ENCODE data around the gene IGSF21. TPM values are rescaled to one million over a fixed set of nuclear protein-coding genes. Genes with fewer than 3 reads are reported as not detected.

Gene IGSF21
- total and polyA plus RNA-seq, 2 of the 8 experiments (the other 6 are each of a cell fraction or from before 2014, with no cell fraction given) = 22.5 to 28.5 TPM

- TF ChIP-seq CHD7 (IDR thresholded peaks at IDR 0.05; ENCODE audit: insufficient replicate concordance, low read length) = no peak
- TF ChIP-seq E2F6 (IDR thresholded peaks at IDR 0.05) = no peak
- no peak for TF ChIP-seq SP4 (IDR thresholded peaks at IDR 0.05; ENCODE audit: low read length)
- TF ChIP-seq ZNF274 (IDR thresholded peaks at IDR 0.05; ENCODE audit: borderline replicate concordance, extremely low read depth, low read length) = no peak
- no peak for TF ChIP-seq JUN (IDR thresholded peaks at IDR 0.05; ENCODE audit: low read depth, low read length)
- no peak for TF ChIP-seq SIRT6 (IDR thresholded peaks at IDR 0.05; ENCODE audit: low read length)
- TF ChIP-seq HDAC2 (IDR thresholded peaks at IDR 0.05; ENCODE audit: borderline replicate concordance in 1 of 2, low read depth in 2 of 2, low read length in 2 of 2) = no peak
- TF ChIP-seq RAD21 (IDR thresholded peaks at IDR 0.05 in 1 of 2, conservative IDR thresholded peaks at IDR 0.05 in 1 of 2; ENCODE audit: low read depth in 2 of 2, low read length in 2 of 2) = no peak
These were observed 41.0 kb upstream of the IGSF21 start (continued) for GRCh38 chr1:18066576-18066975.
